Activated CD4-positive, CD25-positive, alpha-beta regulatory T cell treated with anti-CD3 and anti-CD28 coated beads, Interleukin-2, amount 50 U/mL, for 72 hours (primary cell): ENCODE data around the gene TRPM2.

Source experiments
- DNase-seq: peaks from one replicate; pipeline ENCODE4 v3.0.0; 2021

The TRPM2 gene

GRCh38 chr21:44449473-44450363 is 96.3 kb downstream of the TRPM2 start:
- DNase-seq = peak; percentile 16

- peak; percentile 14 for DNase-seq
These were observed 97.0 kb downstream of the TRPM2 start for GRCh38 chr21:44450402-44450801.

GRCh38 chr21:44450999-44451398 is 97.6 kb downstream of the TRPM2 start:
- no peak for DNase-seq

- no peak for DNase-seq
These were observed 99.7 kb downstream of the TRPM2 start for GRCh38 chr21:44453120-44453519.

- DNase-seq = no peak
These were observed 100.6 kb downstream of the TRPM2 start for GRCh38 chr21:44454058-44454457.

- peak; percentile 80 for DNase-seq
These were observed 101.5 kb downstream of the TRPM2 start, which contains the start of gene LRRC3 for GRCh38 chr21:44454747-44455523. TSS of gene LRRC3 (plus strand) at chr21:44455510. CDS start at chr21:44456645, 1,135 bp downstream.

- DNase-seq = no peak
These were observed 102.2 kb downstream of the TRPM2 start for GRCh38 chr21:44455524-44456213.

GRCh38 chr21:44456214-44456914 is 102.9 kb downstream of the TRPM2 start:
- no peak for DNase-seq

- no peak for DNase-seq
These were observed 103.7 kb downstream of the TRPM2 start for GRCh38 chr21:44456915-44457736.

GRCh38 chr21:44458971-44459711 is 105.7 kb downstream of the TRPM2 start:
- DNase-seq = no peak

GRCh38 chr21:44459712-44460440 is 106.5 kb downstream of the TRPM2 start:
- no peak for DNase-seq

GRCh38 chr21:44460441-44460755 is 107.0 kb downstream of the TRPM2 start:
- DNase-seq = no peak

- DNase-seq = no peak
These were observed 107.6 kb downstream of the TRPM2 start for GRCh38 chr21:44461005-44461404.

GRCh38 chr21:44461464-44462001 is 108.1 kb downstream of the TRPM2 start:
- no peak for DNase-seq

- no peak for DNase-seq
These were observed 108.8 kb downstream of the TRPM2 start for GRCh38 chr21:44462086-44462833.

GRCh38 chr21:44462834-44463200 is 109.4 kb downstream of the TRPM2 start:
- no peak for DNase-seq

GRCh38 chr21:44463724-44464123 is 110.3 kb downstream of the TRPM2 start:
- DNase-seq = no peak

GRCh38 chr21:44464351-44464750 is 110.9 kb downstream of the TRPM2 start:
- no peak for DNase-seq

GRCh38 chr21:44466351-44466954 is 113.0 kb downstream of the TRPM2 start:
- no peak for DNase-seq
